GM12878 (cell line): ENCODE data around the gene DNAI2. TPM values are rescaled to one million over a fixed set of nuclear protein-coding genes. Genes with fewer than 3 reads are reported as not detected.

Experiments
- ATAC-seq: fragments of 200-7000 bp; cut with Tn5 transposase; 3 replicates; pipeline ENCODE4 v1.9.1; 2020; ENCODE audit warnings: mild to moderate bottlenecking, moderate library complexity
- BruUV-seq: library from RNA; stranded (reverse); fragments of 400-500 nt; replicated peaks from 2 replicates; lab custom pipeline; 2021; lab: Mats Ljungman, UMichigan
- CTCF ChIA-PET: fragments of 300-600 bp; sonication (Branson Sonifier 250); formaldehyde crosslinking; extraction: SDS; loops from one replicate; lab custom pipeline; 2021; ENCODE audit warnings: inconsistent platforms; lab: Yijun Ruan, JAX
- POLR2A ChIA-PET: fragments of 350-600 bp; formaldehyde crosslinking; extraction: SDS; loops from one replicate; lab custom pipeline; 2021; ENCODE audit warnings: inconsistent platforms; lab: Charles Lee
- RAD21 ChIA-PET: fragments of 300-600 bp; sonication (Branson Sonifier 250); formaldehyde crosslinking; loops from one replicate; lab custom pipeline; 2023; ENCODE audit warnings: antibody characterized with exemption; ENCODE audit not compliant: unreplicated experiment; lab: Charles Lee
- SMC1A ChIA-PET: fragments of 300-600 bp; sonication (Branson Sonifier 250); formaldehyde crosslinking; loops from one replicate; lab custom pipeline; 2023; ENCODE audit not compliant: unreplicated experiment, uncharacterized antibody; lab: Charles Lee
- DNase-seq: peaks from one replicate; pipeline ENCODE4 v3.0.0-alpha.2; 2011; ENCODE audit warnings: low read depth, low spot score
- FAIRE-seq: peaks from 3 replicates; lab custom pipeline; 2011; peaks lifted over from hg19 to GRCh38; lab: Jason Lieb, UNC
- H2AFZ ChIP-seq: 2 replicates; pipeline ENCODE4 v1.6.0; 2011; ENCODE audit warnings: low read depth, low read length, control low read depth; ENCODE audit not compliant: control insufficient read depth
- H3K27ac ChIP-seq: 2 replicates; pipeline ENCODE4 v1.5.1; 2011; ENCODE audit warnings: control low read depth; ENCODE audit not compliant: control insufficient read depth, insufficient read depth
- H3K27me3 ChIP-seq, 2 experiments: replicated peaks in 1 of 2; 2 replicates each; pipeline versions ENCODE4 v1.6.0 to v1.6.1; 2011; ENCODE audit warnings: low read length in 1 of 2; ENCODE audit not compliant: control insufficient read depth in 2 of 2, insufficient read depth in 2 of 2
- H3K36me3 ChIP-seq, 2 experiments: 2 replicates each; pipeline ENCODE4 v1.5.1; 2011; ENCODE audit warnings: low read length in 1 of 2; ENCODE audit not compliant: control insufficient read depth in 2 of 2, insufficient read depth in 2 of 2
- H3K4me1 ChIP-seq: 2 replicates; pipeline ENCODE4 v1.6.1; 2011; ENCODE audit warnings: mild to moderate bottlenecking, low read length, moderate library complexity, mixed read lengths; ENCODE audit not compliant: control insufficient read depth, insufficient read depth
- H3K4me2 ChIP-seq: 2 replicates; pipeline ENCODE4 v1.6.0; 2011; ENCODE audit warnings: control low read depth; ENCODE audit not compliant: control insufficient read depth, insufficient read depth
- H3K4me3 ChIP-seq: fragments of 200-600 bp; sonication (generic); 2 replicates; pipeline ENCODE4 v1.5.1; 2016
- H3K79me2 ChIP-seq: 2 replicates; pipeline ENCODE4 v1.6.0; 2011; ENCODE audit warnings: low read length; ENCODE audit not compliant: control insufficient read depth, insufficient read depth
- H3K9ac ChIP-seq: 2 replicates; pipeline ENCODE4 v1.8.0; 2011; ENCODE audit warnings: low read length, control low read depth, mixed read lengths; ENCODE audit not compliant: control insufficient read depth, insufficient read depth
- H3K9me3 ChIP-seq: replicated peaks from 3 replicates; pipeline ENCODE4 v1.5.1; 2011; ENCODE audit warnings: mild to moderate bottlenecking, low read length; ENCODE audit not compliant: control insufficient read depth, insufficient read depth
- H4K20me1 ChIP-seq: 2 replicates; pipeline ENCODE4 v1.6.0; 2011; ENCODE audit not compliant: control insufficient read depth, insufficient read depth
- CUX1 ChIP-seq: IDR thresholded peaks from 2 replicates; pipeline ENCODE4 v1.6.1; 2012; ENCODE audit warnings: improper control_type of control experiment, low read depth, low read length; ENCODE audit not compliant: insufficient replicate concordance
- E2F4 ChIP-seq: IDR thresholded peaks from 2 replicates; pipeline ENCODE4 v1.6.1; 2012; ENCODE audit warnings: low read depth, low read length, improper control_type of control experiment
- WGBS: methylation state at CpG from one replicate; pipeline ENCODE4 v1.1.6; 2016; ENCODE audit warnings: low lambda C conversion rate; ENCODE audit not compliant: insufficient replicate concordance, insufficient coverage; ENCODE audit errors: missing lambda C conversion rate; 5-methylcytosine and 5-hydroxymethylcytosine counted together
- in situ Hi-C: fragments of 300-500 bp; cut with MboI; formaldehyde crosslinking; loops from 9 replicates; pipeline ENCODE4 v1.14.3; 2018; ENCODE audit warnings: mixed read lengths
- intact Hi-C: fragments of 100-400 bp; cut with micrococcal nuclease; formaldehyde crosslinking; loops from one replicate; pipeline ENCODE4 v1.14.2; 2022; ENCODE audit not compliant: unreplicated experiment
- polyA plus RNA-seq, 11 experiments: library from polyadenylated mRNA; depleted of rRNA in 4 of 11; unstranded in 6 of 11; stranded (reverse) in 5 of 11; fragments of >200 nt; fragmentation: Nextera tagmentation in 4 of 11; fragmentation: Illumina TruSeq in 1 of 11; extraction: Ambion mirVana in 4 of 11; extraction: Trizol in 1 of 11; gene quantifications; 1 replicate in 1 of 11; 2 replicates in 10 of 11; pipeline versions ENCODE4 v1.2.1 to v1.2.3, GENCODE V29; 2011 to 2016; ENCODE audit warnings: inconsistent platforms in 2 of 11, missing spikeins in 2 of 11, low read depth in 1 of 11
- total RNA-seq, 4 experiments: library from RNA; depleted of rRNA in 3 of 4; stranded (reverse); fragments of >200 nt in 3 of 4; fragmentation: Illumina TruSeq in 1 of 4; extraction: Trizol in 1 of 4; gene quantifications; 2 replicates each; pipeline versions ENCODE4 v1.2.1 to v1.2.3, GENCODE V29; 2013 to 2021
- TF ChIP-seq, protein P1 (sequence below): fragments of 450-650 bp; formaldehyde crosslinking; IDR thresholded peaks from 2 replicates; pipeline ENCODE4 v1.4.0; 2020; ENCODE audit warnings: mild to moderate bottlenecking, moderate library complexity
- TF ChIP-seq, protein P2 (sequence below), 3 experiments: IDR thresholded peaks in 2 of 3; conservative IDR thresholded peaks in 1 of 3; 2 replicates each; pipeline ENCODE4 v1.5.1; 2011; ENCODE audit warnings: low read depth in 3 of 3, low read length in 3 of 3, mild to moderate bottlenecking in 3 of 3, control low read depth in 2 of 3, moderate library complexity in 2 of 3, inconsistent platforms in 1 of 3, mixed read lengths in 1 of 3; ENCODE audit not compliant: control insufficient read depth in 2 of 3, insufficient read depth in 1 of 3; ENCODE audit errors: extremely low read depth in 1 of 3
- TF ChIP-seq, protein P3 (sequence below): IDR thresholded peaks from 2 replicates; pipeline ENCODE4 v1.6.1; 2011; ENCODE audit warnings: borderline replicate concordance, low read depth, mild to moderate bottlenecking, moderate library complexity, mixed read lengths, low read length; ENCODE audit not compliant: insufficient read depth; ENCODE audit errors: extremely low read length
- TF ChIP-seq, protein P4 (sequence below): fragments of 450-650 bp; IDR thresholded peaks from 2 replicates; pipeline ENCODE4 v1.6.1; 2016; ENCODE audit warnings: mild to moderate bottlenecking

The DNAI2 gene
- total and polyA plus RNA-seq, 10 of the 15 experiments (the other 5 are each of a cell fraction or from before 2014, with no cell fraction given) = 0.04 to 1.8 (median 0.13) TPM

GRCh38 chr17:74353446-74354060 is 79.5 kb downstream of the DNAI2 start:
- H4K20me1 ChIP-seq = no peaks in the 10 kb centered on the region
- no peaks in the 10 kb centered on the region for H3K9me3 ChIP-seq
- no peak overlapping the region for H3K9ac ChIP-seq
- H3K27ac ChIP-seq = no peak overlapping the region
- no peak overlapping the region for H3K4me2 ChIP-seq
- SMC1A ChIA-PET = interaction anchor here (0.5 to 2.4 kb wide), 2 partner anchors 54 to 143 kb away, joined by 3 to 14 read pairs; no protein-coding TSS in a partner anchor
- no peaks in the 10 kb centered on the region for H3K79me2 ChIP-seq
- peaks cover 3 to 8% of the 10 kb centered on the region in 2 experiments; a peak in 3 of 4 replicates for H3K27me3 ChIP-seq
- POLR2A ChIA-PET = no interaction called here
- in situ Hi-C loops (no loop called here), intact Hi-C loops (loop anchor here (2.0 kb wide), 1 partner anchor 53 kb away; no protein-coding TSS in a partner anchor)
- no peak overlapping the region for H2AFZ ChIP-seq
- H3K4me1 ChIP-seq = no peaks in the 10 kb centered on the region
- WGBS = 44% methylated on average over 10 of the region's 10 CpGs
- no TSS peak for BruUV-seq
- DNase-seq (no peak), FAIRE-seq (no peak), ATAC-seq (no peak)
- CTCF ChIA-PET = interaction anchor here (0.8 to 2.9 kb wide), 5 partner anchors 15 to 103 kb away, joined by 4 to 10 read pairs (median 7); no protein-coding TSS in a partner anchor
- H3K4me3 ChIP-seq = no peak overlapping the region
- RAD21 ChIA-PET = interaction anchor here (0.6 to 1.5 kb wide), 3 partner anchors 18 to 55 kb away, joined by 3 read pairs; no protein-coding TSS in a partner anchor
- no peaks in the 10 kb centered on the region for H3K36me3 ChIP-seq
- TF ChIP-seq, protein P1, sequence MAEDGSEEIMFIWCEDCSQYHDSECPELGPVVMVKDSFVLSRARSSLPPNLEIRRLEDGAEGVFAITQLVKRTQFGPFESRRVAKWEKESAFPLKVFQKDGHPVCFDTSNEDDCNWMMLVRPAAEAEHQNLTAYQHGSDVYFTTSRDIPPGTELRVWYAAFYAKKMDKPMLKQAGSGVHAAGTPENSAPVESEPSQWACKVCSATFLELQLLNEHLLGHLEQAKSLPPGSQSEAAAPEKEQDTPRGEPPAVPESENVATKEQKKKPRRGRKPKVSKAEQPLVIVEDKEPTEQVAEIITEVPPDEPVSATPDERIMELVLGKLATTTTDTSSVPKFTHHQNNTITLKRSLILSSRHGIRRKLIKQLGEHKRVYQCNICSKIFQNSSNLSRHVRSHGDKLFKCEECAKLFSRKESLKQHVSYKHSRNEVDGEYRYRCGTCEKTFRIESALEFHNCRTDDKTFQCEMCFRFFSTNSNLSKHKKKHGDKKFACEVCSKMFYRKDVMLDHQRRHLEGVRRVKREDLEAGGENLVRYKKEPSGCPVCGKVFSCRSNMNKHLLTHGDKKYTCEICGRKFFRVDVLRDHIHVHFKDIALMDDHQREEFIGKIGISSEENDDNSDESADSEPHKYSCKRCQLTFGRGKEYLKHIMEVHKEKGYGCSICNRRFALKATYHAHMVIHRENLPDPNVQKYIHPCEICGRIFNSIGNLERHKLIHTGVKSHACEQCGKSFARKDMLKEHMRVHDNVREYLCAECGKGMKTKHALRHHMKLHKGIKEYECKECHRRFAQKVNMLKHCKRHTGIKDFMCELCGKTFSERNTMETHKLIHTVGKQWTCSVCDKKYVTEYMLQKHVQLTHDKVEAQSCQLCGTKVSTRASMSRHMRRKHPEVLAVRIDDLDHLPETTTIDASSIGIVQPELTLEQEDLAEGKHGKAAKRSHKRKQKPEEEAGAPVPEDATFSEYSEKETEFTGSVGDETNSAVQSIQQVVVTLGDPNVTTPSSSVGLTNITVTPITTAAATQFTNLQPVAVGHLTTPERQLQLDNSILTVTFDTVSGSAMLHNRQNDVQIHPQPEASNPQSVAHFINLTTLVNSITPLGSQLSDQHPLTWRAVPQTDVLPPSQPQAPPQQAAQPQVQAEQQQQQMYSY (CRISPR knock-in tag) = no peak
- TF ChIP-seq CUX1 (no peak), E2F4 (no peak)
- TF ChIP-seq, protein P2, sequence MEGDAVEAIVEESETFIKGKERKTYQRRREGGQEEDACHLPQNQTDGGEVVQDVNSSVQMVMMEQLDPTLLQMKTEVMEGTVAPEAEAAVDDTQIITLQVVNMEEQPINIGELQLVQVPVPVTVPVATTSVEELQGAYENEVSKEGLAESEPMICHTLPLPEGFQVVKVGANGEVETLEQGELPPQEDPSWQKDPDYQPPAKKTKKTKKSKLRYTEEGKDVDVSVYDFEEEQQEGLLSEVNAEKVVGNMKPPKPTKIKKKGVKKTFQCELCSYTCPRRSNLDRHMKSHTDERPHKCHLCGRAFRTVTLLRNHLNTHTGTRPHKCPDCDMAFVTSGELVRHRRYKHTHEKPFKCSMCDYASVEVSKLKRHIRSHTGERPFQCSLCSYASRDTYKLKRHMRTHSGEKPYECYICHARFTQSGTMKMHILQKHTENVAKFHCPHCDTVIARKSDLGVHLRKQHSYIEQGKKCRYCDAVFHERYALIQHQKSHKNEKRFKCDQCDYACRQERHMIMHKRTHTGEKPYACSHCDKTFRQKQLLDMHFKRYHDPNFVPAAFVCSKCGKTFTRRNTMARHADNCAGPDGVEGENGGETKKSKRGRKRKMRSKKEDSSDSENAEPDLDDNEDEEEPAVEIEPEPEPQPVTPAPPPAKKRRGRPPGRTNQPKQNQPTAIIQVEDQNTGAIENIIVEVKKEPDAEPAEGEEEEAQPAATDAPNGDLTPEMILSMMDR (IDR thresholded peaks at IDR 0.05 in 2 of 3, conservative IDR thresholded peaks at IDR 0.05 in 1 of 3; ENCODE audit: control insufficient read depth in 2 of 3, extremely low read depth in 1 of 3, insufficient read depth in 1 of 3, low read depth in 3 of 3, low read length in 3 of 3) = no peak
- TF ChIP-seq, protein P3, sequence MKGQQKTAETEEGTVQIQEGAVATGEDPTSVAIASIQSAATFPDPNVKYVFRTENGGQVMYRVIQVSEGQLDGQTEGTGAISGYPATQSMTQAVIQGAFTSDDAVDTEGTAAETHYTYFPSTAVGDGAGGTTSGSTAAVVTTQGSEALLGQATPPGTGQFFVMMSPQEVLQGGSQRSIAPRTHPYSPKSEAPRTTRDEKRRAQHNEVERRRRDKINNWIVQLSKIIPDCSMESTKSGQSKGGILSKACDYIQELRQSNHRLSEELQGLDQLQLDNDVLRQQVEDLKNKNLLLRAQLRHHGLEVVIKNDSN = no peak
- TF ChIP-seq, protein P4, sequence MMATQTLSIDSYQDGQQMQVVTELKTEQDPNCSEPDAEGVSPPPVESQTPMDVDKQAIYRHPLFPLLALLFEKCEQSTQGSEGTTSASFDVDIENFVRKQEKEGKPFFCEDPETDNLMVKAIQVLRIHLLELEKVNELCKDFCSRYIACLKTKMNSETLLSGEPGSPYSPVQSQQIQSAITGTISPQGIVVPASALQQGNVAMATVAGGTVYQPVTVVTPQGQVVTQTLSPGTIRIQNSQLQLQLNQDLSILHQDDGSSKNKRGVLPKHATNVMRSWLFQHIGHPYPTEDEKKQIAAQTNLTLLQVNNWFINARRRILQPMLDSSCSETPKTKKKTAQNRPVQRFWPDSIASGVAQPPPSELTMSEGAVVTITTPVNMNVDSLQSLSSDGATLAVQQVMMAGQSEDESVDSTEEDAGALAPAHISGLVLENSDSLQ = no peak
